Suprapubic skin (tissue), 4 donors: ENCODE results near the gene ADGRE1.

Experiments used
- EP300 ChIP-seq: sonication (generic); formaldehyde crosslinking; IDR thresholded peaks from one replicate; pipeline ENCODE4 v1.6.1; 2017; ENCODE audit warnings: antibody characterized with exemption
- POLR2A ChIP-seq, 2 donors: fragments of 450-650 bp; IDR thresholded peaks; one replicate each; pipeline ENCODE4 v1.6.1; 2017; ENCODE audit warnings: antibody characterized with exemption in 2 of 2, mild to moderate bottlenecking in 2 of 2, moderate library complexity in 2 of 2
- POLR2AphosphoS5 ChIP-seq, 3 donors: sonication (generic); formaldehyde crosslinking; IDR thresholded peaks; one replicate each; pipeline ENCODE4 v1.6.1; 2017; ENCODE audit warnings: antibody characterized with exemption in 3 of 3
- TF ChIP-seq, protein P1 (sequence below), 2 donors: fragments of 200-600 bp in 1 of 2; fragments of 450-650 bp in 1 of 2; sonication (generic) in 1 of 2; IDR thresholded peaks; one replicate each; pipeline ENCODE4 v1.5.1; 2016 to 2019; ENCODE audit warnings: antibody characterized with exemption in 2 of 2, mild to moderate bottlenecking in 1 of 2, moderate library complexity in 1 of 2

- TF ChIP-seq, protein P1, sequence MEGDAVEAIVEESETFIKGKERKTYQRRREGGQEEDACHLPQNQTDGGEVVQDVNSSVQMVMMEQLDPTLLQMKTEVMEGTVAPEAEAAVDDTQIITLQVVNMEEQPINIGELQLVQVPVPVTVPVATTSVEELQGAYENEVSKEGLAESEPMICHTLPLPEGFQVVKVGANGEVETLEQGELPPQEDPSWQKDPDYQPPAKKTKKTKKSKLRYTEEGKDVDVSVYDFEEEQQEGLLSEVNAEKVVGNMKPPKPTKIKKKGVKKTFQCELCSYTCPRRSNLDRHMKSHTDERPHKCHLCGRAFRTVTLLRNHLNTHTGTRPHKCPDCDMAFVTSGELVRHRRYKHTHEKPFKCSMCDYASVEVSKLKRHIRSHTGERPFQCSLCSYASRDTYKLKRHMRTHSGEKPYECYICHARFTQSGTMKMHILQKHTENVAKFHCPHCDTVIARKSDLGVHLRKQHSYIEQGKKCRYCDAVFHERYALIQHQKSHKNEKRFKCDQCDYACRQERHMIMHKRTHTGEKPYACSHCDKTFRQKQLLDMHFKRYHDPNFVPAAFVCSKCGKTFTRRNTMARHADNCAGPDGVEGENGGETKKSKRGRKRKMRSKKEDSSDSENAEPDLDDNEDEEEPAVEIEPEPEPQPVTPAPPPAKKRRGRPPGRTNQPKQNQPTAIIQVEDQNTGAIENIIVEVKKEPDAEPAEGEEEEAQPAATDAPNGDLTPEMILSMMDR (IDR thresholded peaks at IDR 0.05), result no peak
- TF ChIP-seq POLR2A (IDR thresholded peaks at IDR 0.05) (no peak), POLR2AphosphoS5 (IDR thresholded peaks at IDR 0.05) (no peak), EP300 (no peak)
Observed at GRCh38 chr19:6979399-6979798, 92.0 kb downstream of the ADGRE1 start.
